ENCODE results near the gene KCNMA1.

KCNMA1 gene

DNA sequence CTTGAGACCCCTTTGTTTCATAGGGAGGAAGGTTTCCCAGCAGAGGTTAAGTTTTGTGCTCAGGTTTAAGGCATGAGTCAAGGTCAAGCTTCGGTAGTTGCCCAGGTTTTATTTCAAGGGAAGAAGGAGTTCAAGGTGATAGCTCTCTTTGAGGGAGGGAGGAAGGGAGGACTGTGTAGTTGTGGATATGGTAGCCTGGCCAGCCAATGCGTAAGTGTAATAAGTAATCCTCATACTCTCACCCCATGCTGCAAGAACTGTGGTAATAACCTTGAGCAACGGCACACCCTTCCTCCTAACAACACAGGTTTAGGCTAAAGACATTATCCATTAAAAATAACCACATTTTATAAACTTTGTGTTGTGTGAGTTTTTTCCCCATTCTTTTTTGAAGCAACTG, 478.9 kb downstream of the KCNMA1 start:
- in situ Hi-C loops (cut with HindIII; ENCODE audit: low sequenced_read_pairs), result no loop called here

DNA sequence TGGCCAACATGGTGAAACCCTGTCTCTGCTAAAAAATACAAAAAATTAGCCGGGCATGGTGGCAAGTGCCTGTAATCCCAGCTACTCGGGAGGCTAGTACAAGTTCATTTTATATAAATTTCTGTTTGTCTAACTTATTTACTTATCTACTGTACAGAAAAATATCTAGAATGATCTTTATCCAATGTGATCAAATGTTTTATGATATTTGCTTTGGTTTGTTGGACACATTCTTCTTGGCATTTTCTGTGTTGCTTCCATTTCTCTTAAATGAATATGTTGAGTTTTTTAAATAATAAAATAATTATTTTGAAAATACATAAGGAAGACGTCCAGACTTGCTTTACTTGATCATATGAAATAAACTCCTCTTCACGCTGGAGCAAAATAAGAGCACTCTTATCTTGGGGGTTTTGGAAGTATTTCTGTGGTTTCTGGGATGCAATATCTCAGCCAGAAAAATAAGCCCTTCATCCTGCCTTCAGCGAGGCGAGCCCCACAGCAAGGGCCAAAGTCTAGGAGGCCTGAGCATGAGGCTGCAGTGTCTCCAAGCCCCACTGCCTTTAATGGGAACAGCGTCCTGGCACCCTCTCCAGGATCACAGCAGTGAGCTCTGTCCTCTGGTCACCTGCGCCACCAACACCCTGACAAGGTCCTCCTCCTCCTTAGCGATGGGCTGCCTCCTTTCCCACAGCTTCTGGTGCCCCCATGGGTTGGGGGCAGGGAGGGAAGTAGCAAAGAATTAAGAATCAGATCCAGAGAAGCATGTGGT, 480.2 kb downstream of the KCNMA1 start:
- in situ Hi-C loops (cut with HindIII; ENCODE audit: low sequenced_read_pairs), result no loop called here

DNA sequence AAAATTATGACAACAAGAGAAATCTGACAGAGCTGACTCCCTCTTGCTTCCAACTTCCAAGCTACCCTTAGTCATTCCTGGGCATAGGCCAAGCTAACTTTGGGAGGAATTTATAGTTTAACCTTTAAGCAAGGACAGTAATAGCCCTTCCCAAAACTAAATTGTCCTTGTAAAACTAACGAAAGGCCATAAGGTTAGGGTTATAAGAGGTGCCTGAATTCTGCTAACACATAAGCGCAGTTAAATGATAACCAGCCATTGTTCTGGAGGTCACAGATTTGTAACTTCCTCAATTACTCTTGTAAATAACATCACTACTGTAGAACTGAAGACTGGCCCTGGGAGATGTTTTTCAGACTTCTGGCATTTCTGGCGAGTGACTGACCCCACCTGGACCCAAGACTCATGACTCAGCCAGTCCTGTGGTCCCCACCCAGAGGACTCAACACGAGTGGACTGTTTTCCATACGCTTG, 481.2 kb downstream of the KCNMA1 start:
- in situ Hi-C loops (cut with HindIII; ENCODE audit: low sequenced_read_pairs), result no loop called here

DNA sequence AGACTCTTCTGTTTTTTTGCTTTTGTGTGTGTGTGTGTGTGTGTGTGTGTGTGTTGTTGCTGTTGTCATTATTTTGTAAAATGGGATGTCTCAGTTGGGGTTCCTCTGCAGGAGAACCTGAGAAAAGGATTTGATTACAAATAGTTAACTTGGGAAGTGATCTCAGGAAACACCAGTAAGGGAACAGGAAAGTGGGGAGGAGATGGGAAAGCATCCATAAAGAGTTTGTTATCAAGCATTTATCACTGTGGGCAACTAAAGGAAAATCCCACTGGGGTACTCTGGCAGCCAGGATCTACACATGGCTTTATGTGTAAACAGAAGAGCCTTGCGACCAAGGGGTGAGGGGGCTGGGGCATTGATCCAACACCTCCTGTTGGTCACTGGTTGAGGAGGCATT, 485.4 kb downstream of the KCNMA1 start:
- in situ Hi-C loops (cut with HindIII; ENCODE audit: low sequenced_read_pairs), result no loop called here

- in situ Hi-C loops (cut with HindIII; ENCODE audit: low sequenced_read_pairs), result no loop called here
Measured at GRCh38 chr10:77151408-77151807, 486.2 kb downstream of the KCNMA1 start.

GRCh38 chr10:77149706-77150105, 487.9 kb downstream of the KCNMA1 start:
- in situ Hi-C loops (cut with HindIII; ENCODE audit: low sequenced_read_pairs), result no loop called here

DNA sequence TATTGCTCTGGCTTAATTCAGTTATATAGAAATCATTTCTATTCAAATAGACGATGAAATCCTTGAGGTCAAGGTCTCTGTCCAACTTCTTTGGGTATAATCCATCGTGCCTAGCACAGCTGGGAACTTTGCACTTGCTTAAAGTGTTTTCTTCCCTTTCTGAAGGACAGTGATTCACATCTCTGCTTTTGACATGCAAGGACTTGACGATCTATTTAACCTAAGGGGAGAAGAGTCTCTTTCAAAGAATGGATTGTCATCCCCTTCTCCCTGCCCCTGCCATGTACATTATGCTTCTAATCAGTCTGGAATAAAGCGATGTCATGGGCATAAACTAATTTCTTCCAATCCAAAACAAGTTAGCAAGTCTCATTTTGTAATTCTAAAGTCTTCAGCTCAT, 488.6 kb downstream of the KCNMA1 start:
- in situ Hi-C loops (cut with HindIII; ENCODE audit: low sequenced_read_pairs), result no loop called here

- in situ Hi-C loops (cut with HindIII; ENCODE audit: low sequenced_read_pairs), result no loop called here
Measured at GRCh38 chr10:77147871-77148270, 489.7 kb downstream of the KCNMA1 start.

- in situ Hi-C loops (cut with HindIII; ENCODE audit: low sequenced_read_pairs), result no loop called here
Measured at GRCh38 chr10:77146712-77147336, 490.8 kb downstream of the KCNMA1 start.

GRCh38 chr10:77144656-77145055, 493.0 kb downstream of the KCNMA1 start:
- in situ Hi-C loops (cut with HindIII; ENCODE audit: low sequenced_read_pairs), result no loop called here

DNA sequence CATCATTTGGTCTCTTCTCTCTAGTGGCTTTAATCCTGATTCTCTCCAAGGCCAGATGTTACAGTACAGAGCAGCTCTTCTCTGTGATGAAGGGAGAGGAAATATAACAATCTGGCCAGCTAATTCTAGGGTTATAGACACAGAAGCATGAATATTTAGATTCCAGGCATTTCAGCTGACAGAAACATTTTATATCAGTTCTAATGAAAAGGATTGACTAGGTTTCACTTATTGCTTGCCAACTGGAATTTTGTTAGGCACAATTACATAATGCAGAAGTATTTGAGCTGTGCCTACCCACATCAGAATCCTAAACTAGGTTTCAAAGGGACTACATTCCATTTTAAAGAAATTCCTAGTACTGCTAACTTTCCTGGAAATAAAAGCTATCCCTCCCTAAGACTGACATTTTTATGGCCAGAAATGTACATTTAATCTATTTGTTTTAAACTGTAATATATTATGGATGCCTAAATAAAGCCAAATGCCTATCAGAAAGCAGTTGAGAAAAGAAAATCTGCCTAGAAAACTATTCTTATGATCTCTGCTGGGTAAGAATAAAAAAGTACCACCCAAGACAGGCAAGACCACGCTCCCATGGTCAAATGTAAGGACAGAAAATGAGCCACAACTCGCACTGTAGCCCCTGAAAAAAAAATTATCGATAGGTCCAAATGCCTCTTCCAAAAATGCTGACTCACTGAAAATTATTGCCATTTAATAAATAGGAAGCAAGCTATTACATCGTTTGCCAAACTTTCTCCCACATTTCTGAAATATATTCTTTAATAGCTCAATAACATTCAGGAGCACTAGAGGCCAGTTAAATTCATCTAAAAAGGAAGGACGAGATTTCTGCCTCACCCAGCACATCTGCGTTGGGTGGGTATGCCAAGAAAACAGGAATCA, 498.1 kb downstream of the KCNMA1 start:
- in situ Hi-C loops (cut with HindIII; ENCODE audit: low sequenced_read_pairs), result no loop called here

DNA sequence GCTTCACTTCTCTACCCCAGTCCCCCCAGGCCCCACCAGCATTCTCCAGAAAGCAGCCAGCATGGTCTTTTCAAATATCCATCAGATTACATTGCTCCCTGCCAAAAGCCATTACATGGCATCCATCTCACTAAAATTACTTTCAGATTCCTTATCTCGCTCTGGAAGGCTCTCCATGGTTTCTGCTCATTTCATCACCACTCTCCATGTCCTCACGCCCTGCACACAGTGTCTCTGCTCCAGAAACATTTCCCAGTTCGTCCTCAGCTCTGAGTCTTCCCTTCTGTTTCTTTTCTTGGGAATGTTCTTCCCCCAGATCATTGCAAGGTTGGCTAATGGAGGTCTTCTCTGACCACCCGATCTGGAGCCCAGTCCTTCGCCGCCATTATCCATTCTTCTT, 499.1 kb downstream of the KCNMA1 start:
- in situ Hi-C loops (cut with HindIII; ENCODE audit: low sequenced_read_pairs), result no loop called here

DNA sequence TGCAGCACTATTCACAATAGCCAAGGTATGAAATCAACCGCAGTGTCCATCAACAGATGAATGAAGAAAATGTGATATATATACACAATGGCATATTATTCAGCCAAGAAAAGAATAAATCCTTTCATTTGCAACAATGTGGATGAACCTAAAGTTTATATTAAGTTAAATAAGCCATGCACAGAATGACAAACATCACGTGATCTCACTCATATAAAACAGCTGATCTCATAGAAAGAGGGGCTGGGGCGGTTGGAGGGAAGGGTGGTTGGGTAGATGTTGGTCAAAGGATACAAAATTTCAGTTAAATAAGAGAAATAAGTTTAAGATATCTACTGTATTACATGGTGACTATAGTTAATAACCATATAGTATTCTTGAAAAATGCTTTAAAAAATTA, 502.1 kb downstream of the KCNMA1 start:
- in situ Hi-C loops (cut with HindIII; ENCODE audit: low sequenced_read_pairs), result no loop called here

- in situ Hi-C loops (cut with HindIII; ENCODE audit: low sequenced_read_pairs), result no loop called here
Measured at GRCh38 chr10:77131214-77131613, 506.4 kb downstream of the KCNMA1 start.

- in situ Hi-C loops (cut with HindIII; ENCODE audit: low sequenced_read_pairs), result no loop called here
Measured at GRCh38 chr10:77127243-77127642, 510.4 kb downstream of the KCNMA1 start.

GRCh38 chr10:77125231-77125630, 512.4 kb downstream of the KCNMA1 start:
- in situ Hi-C loops (cut with HindIII; ENCODE audit: low sequenced_read_pairs), result no loop called here

GRCh38 chr10:77123330-77123729, 514.3 kb downstream of the KCNMA1 start:
- in situ Hi-C loops (cut with HindIII; ENCODE audit: low sequenced_read_pairs), result no loop called here

GRCh38 chr10:77121829-77122228, 515.8 kb downstream of the KCNMA1 start:
- in situ Hi-C loops (cut with HindIII; ENCODE audit: low sequenced_read_pairs), result no loop called here

GRCh38 chr10:77120666-77121376, 516.8 kb downstream of the KCNMA1 start:
- in situ Hi-C loops (cut with HindIII; ENCODE audit: low sequenced_read_pairs), result no loop called here

DNA sequence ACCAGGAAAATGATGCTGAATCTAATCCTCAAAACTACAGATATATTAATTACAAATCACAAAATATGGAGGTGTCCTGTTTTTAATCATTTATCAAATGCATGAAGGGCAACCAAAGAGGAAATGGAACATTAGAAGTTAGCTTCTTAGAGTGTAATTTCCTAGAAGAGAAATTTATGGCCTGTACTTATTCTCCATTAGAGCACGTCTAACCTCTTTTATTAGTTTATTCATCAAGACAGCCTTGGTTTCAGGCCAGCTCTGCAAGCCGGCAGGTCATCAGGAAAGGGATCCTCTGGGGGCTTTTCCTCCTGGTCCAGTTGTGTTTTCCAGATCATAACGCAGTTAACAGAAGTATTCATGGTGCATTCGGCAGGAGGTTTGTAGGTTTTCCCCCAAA, 517.6 kb downstream of the KCNMA1 start:
- in situ Hi-C loops (cut with HindIII; ENCODE audit: low sequenced_read_pairs), result no loop called here
